Gastrocnemius medialis (tissue), 4 donors: Measurements from ENCODE around the gene KANK2.

Source experiments
- POLR2A ChIP-seq, 2 donors: fragments of 450-650 bp; IDR thresholded peaks; one replicate each; pipeline ENCODE4 v1.6.1; 2017; ENCODE audit warnings: antibody characterized with exemption in 2 of 2, mild to moderate bottlenecking in 2 of 2, moderate library complexity in 2 of 2
- TF ChIP-seq, protein P1 (sequence below), 5 experiments: fragments of 450-650 bp in 3 of 5; fragments of 200-600 bp in 2 of 5; sonication (generic) in 2 of 5; IDR thresholded peaks in 4 of 5; conservative IDR thresholded peaks in 1 of 5; 1 replicate in 4 of 5; 2 replicates in 1 of 5; pipeline ENCODE4 v1.5.1; 2016 to 2019; ENCODE audit warnings: antibody characterized with exemption in 5 of 5, mild to moderate bottlenecking in 3 of 5, moderate library complexity in 3 of 5

DNA sequence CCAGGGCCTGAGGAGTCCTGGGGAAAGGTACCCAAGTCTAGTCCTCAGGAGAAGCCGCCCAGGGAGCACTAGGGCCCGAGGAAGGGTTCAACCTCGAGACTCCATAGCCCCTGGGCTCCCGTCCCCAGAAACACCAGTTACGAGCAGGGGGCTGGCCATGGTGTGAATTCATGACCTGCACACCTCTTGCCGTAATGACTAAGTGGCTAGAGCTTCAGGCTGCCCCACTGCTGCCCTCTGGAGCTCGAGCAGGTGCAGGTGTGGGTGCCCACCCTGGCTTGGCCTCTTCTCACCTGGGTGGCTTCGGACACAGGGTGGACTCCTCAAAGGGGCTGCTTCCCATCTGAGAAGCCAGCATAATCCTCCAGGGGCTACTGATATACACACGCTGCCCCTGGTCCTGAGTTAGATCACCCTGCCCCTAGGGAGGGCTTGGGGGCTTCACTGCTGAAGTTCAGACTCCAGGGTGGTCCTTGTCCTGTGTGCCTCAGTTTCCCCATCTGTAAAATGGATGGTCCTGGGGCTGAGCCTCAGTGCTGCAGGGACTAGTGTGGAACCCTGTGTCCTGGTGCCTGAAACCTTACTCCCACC is 55.3 kb downstream of the KANK2 start:
- TF ChIP-seq, protein P1, sequence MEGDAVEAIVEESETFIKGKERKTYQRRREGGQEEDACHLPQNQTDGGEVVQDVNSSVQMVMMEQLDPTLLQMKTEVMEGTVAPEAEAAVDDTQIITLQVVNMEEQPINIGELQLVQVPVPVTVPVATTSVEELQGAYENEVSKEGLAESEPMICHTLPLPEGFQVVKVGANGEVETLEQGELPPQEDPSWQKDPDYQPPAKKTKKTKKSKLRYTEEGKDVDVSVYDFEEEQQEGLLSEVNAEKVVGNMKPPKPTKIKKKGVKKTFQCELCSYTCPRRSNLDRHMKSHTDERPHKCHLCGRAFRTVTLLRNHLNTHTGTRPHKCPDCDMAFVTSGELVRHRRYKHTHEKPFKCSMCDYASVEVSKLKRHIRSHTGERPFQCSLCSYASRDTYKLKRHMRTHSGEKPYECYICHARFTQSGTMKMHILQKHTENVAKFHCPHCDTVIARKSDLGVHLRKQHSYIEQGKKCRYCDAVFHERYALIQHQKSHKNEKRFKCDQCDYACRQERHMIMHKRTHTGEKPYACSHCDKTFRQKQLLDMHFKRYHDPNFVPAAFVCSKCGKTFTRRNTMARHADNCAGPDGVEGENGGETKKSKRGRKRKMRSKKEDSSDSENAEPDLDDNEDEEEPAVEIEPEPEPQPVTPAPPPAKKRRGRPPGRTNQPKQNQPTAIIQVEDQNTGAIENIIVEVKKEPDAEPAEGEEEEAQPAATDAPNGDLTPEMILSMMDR (IDR thresholded peaks at IDR 0.05 in 4 of 5, conservative IDR thresholded peaks at IDR 0.05 in 1 of 5) = peak in 1 of 5 experiments; percentile 13
- TF ChIP-seq POLR2A (IDR thresholded peaks at IDR 0.05) = no peak
